ENCODE results near the gene PSMB7.

The PSMB7 gene

GRCh38 chr9:124343533-124344290 is 71.5 kb downstream of the PSMB7 start:
- no peak for DNase-seq

DNA sequence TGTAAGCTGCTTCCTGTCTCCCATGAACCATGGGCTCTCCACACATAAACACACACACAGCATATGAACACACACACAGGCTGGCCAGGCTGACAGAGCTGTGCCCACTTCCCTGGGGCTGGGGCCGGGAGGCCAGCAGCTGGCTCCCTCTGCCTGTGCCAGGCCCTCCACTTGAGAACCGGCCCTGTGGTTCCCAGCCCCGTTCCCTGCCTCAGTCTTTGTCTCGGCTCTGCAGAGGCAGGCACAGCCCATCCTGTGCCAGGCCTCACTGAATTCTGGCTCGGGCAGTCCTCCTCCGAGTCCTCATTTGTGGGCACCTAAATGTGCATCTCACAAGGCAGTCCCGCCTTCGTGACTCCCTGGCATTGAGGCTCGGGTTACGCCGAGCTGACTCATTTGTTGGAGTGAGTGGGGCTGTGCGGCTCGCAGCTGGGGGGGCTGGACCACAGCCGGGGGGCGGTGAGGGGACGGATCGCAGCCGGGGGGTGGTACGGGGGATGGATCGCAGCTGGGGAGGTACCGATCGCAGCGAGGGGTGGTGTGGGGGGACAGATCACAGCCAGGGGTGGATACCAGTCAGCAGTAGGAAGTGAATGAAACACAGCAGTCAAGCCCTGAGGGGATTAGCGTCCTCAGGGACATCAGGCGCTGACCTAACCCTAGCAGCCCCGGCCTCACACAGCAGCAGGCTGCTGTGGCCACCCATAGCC is 72.3 kb downstream of the PSMB7 start:
- no peak for DNase-seq

- no peak for DNase-seq
Observed at GRCh38 chr9:124342402-124342775, 72.9 kb downstream of the PSMB7 start.

DNA sequence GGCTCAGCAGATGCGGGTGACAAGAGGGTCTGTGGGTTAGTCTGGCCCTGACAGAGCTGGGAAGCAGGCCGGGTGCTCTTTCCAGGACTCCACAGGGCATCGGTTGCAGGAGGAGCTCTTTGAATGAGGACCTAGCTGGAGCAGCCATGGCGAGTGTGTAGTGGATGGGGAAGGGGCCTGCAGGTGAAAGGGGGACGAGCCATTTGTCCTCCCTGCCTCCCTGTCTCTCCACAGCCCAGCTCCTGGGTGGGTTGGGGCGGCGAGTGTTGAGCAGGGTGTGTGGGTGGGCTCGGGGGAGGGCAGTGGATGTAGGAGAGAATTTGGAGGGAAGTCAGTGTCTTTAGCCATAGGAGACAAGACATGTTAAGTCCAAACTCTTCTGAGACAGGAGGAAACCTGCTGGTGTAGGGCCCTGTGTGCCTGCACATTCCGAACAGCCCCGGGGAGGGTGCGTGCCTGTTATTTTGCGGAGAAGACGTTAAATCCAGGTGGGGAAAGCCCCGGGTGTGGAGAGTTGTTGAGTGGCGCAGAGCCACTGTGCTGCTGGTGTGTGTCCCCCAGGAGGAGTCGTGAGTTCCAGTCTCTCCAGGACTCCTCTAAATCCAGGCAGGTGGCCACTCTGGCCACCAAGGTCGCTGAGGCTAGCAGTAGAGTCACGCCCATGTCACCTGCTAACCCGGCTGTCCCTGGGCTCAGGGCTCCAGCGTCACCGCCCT is 73.6 kb downstream of the PSMB7 start:
- no peak for DNase-seq

DNA sequence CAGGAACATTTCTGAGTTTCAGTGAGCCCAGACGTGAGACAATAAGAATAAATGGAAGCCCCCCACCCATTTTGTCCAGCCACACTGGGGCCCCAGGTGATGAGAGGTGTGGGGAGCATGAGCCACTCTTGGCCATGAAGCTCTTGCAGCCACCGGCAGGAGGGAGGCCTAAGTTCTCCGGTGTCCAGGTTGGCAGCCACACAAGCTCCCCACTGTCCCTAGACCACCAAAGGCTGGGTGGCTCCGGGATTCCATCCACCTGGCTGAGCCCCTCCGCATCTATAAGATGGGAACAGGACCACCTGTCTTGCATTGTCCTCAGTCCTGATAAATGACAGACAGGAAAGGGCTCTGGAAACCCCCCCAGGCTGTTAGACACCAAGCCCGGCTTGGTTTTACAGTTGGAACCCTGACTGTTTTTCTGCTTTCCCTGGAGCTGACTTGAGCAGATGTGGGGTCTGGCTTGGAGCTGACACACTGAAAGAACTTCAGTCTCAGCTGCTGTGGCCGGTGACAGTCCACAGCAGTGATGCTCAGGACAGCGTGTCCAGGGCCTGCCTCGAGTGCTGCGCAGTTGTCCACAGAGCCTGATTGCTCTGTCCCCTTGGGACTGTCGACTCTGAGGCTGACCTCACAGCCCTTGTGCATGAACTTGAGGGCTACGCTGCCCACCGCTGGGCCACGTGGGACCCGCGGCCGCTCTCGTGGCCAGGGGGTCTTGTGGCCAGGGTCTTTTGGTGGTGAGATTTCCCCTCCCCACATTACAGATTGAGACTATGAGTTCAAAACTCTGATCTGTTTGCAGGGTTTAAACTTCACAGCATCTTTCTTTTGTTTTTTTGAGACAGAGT is 74.8 kb downstream of the PSMB7 start:
- no peak for DNase-seq

GRCh38 chr9:124339603-124340146 is 75.6 kb downstream of the PSMB7 start:
- DNase-seq, result no peak

- no peak for DNase-seq
Observed at GRCh38 chr9:124337562-124337961, 77.7 kb downstream of the PSMB7 start.

DNA sequence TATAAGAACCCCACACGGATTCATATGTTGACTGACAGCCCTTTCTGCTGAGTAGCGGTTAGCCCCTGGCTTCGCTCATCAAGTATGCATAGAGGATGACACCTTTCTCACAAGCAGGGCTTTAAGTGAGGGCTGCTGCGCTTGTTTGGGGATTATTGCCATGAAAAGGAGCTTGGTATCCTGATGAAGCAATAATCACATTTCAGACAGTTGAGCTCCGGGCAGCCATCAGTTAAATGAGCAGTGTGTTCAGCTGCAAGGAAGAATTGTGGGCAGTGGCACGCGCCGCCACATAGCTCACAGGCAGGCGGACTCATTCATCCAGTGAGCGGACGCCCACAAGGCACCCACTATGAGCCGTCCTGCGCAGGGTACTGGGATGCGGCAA is 79.9 kb downstream of the PSMB7 start:
- DNase-seq, result no peak

DNA sequence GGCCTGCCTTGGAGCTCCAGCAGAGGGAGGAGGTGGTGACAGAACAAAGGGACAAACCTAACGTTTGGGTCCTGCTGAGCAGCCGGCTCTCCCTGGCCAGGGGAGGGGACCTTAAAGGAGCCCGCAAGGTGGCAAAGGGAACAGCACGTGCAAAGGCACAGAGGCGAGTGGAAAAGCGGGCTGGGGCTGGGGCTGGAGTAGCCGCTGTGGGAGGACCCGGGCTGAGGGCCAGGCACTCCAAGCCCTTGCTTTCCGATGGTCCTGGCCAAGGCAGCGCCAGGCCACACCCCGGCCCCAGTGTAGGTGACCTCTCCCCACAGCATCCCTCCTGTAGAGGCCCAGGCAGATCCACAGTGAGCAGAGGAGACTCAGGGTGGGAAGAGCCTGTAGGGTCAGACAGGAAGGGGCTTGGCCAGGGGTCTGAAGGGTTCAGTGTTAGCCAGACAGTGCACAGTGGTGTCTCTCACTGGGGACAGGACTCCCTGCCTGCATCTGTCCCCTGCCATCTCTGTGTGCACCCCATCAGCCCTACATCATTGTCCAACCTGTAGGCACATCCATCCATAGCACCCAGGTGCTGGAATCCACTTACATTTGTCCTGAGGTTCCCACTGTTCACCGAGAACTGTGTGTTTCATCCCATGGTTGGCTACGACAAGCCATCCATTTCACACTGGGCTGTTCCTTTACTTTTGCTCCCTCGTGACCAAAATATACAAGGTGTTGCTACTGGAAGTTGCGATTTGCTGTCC is 80.5 kb downstream of the PSMB7 start:
- no peak for DNase-seq

GRCh38 chr9:124333203-124333579 is 82.1 kb downstream of the PSMB7 start:
- no peak for DNase-seq

DNA sequence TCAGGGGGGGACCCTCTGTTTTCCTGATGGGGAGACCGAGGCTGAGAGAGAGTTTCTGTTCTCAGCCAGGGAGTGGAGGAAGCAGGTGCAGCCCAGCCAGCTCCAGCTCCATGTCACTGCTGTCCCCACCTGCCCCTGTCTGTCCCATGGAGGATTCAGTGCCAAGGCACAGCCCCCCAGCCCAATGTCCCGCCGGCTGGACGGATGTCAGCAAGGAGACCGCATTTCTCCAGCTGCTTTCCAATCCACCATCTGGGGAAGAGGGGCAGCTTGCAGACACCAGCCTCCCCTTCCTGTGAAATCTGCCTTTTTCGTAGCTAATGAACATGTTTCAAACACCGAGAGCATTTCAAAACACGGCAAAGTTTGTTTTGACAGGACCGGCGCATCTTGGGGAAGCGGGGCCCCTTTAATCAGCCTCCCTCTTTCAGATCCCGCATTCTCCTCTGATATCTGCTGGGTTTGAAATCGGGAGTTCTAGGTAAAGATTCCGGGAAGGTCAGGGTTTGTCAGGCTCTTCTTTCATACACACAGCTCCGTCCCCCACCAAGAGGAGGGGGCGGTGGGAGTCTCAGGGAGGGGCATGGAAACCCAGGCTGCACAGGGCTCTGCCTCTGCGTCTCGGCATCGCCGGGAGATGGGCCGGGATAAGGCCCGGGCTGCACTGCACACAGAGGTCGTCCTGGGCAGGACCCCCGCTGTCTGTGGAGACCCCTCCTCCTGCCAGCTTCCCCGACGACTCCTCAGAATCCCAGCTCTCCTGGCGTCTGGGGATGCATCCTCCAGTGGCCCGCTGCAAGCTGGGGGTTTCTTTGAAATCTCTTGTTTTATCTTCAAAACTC is 82.7 kb downstream of the PSMB7 start:
- DNase-seq, result no peak

DNA sequence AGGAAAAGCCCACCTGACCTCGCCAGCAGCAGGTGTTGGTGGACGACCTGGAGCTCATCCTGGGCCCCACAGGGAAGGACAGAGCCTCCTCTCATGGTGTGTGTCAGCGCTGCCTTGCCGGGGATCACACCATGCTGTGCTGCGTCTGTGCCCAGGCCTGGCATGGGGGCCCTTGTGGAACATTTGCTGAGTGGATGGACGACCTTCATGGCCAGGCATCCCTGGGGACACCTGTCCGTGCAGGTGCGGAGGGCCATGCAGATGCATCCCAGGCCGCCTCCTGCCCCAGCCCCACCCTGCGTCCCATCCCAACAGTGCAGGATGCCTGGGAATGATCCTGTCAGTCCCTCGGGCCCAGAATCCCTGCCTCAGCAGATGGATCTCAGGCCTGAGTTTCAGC is 83.7 kb downstream of the PSMB7 start:
- no peak for DNase-seq

- no peak for DNase-seq
Observed at GRCh38 chr9:124330011-124330697, 85.1 kb downstream of the PSMB7 start.

DNA sequence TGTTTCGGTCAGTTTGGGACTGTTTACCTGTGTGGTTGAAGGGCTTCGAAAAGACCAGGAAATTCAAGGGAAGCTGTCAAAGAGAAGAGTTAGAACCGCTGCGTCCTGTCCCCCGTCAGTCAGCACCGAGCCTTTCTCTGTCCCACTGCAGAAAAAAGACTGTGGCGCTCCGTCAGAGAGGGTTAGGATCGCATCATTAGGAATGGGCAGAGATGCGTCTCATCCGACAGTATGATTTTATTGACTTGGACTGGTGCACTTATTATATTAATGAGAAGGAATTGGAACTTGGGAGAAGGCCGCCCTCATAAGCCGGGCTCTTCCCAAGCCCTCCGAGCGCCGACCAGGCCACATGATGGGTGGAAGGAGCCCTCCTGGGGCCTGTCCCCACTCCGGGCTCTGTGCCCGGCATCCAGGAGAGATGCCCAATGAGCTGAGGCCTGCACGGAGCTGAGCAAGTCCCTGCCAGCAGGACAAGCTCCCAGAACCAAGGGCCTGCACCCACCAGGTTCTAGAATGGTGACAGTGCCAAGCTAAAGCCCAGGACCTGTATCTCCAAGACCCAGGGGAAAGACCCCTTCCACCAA is 85.9 kb downstream of the PSMB7 start:
- no peak for DNase-seq

- DNase-seq, result no peak
Observed at GRCh38 chr9:124328285-124328684, 87.0 kb downstream of the PSMB7 start.

- DNase-seq, result no peak
Observed at GRCh38 chr9:124327491-124327890, 87.8 kb downstream of the PSMB7 start.

DNA sequence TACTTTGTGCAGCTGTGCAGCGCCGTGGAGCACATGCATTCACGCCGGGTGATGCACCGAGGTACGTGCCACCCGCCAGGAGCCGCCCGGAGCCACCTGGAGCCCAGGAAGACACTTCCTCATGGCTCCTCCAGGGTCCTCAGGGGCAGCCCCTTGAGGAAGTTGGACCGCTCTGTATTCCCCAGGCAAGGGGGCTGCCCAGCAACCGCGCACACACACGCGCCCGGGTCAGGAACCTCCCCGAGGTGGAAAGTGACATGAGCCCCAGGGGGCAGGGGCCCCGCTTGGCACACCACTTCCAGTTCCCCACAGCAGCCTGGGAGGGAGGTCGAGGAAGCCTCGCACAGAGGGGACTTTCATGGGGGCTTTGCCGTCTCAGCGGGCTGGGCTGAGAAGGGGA is 88.9 kb downstream of the PSMB7 start:
- no peak for DNase-seq

- DNase-seq, result no peak
Observed at GRCh38 chr9:124325816-124326215, 89.4 kb downstream of the PSMB7 start.

GRCh38 chr9:124323904-124324303 is 91.3 kb downstream of the PSMB7 start:
- DNase-seq, result no peak
